ENCODE data around the gene ZNF217. TPM values are rescaled to one million over a fixed set of nuclear protein-coding genes. Genes with fewer than 3 reads are reported as not detected.

Gene ZNF217
- total RNA-seq, 1 donor from 2014 or later = 57.9 TPM

DNA sequence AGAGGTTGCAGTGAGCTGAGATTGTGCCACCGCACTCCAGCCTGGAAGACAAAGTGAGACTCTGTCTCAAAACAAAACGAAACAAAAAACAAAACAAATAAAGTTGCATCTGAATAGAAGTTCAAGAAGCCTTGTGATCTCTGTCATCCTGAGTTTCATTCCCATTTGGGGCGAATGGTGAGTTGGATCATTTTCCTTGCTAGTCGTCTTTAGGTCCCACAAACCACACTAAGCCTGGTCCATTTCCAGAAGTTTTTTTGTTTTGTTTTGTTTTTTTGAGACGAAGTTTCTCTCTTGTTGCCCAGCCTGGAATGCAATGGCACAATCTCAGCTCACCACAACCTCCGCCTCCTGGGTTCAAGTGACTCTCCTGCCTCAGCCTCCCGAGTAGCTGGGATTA lies 33.8 kb downstream of the ZNF217 start:
- no peaks in the 10 kb centered on the region for H3K36me3 ChIP-seq (ENCODE audit: insufficient read depth, low read length)
- no peak overlapping the region for H2AFZ ChIP-seq (ENCODE audit: low read depth, low read length)
- peak; percentile 61 for DNase-seq (ENCODE audit: low read depth)
- H3K27ac ChIP-seq (ENCODE audit: low read depth, low read length) = no peak overlapping the region
- H3K27me3 ChIP-seq (ENCODE audit: insufficient read depth, low read length) = no peaks in the 10 kb centered on the region
- no peak overlapping the region for H3K9ac ChIP-seq (ENCODE audit: low read length)
- TF ChIP-seq, protein P1, sequence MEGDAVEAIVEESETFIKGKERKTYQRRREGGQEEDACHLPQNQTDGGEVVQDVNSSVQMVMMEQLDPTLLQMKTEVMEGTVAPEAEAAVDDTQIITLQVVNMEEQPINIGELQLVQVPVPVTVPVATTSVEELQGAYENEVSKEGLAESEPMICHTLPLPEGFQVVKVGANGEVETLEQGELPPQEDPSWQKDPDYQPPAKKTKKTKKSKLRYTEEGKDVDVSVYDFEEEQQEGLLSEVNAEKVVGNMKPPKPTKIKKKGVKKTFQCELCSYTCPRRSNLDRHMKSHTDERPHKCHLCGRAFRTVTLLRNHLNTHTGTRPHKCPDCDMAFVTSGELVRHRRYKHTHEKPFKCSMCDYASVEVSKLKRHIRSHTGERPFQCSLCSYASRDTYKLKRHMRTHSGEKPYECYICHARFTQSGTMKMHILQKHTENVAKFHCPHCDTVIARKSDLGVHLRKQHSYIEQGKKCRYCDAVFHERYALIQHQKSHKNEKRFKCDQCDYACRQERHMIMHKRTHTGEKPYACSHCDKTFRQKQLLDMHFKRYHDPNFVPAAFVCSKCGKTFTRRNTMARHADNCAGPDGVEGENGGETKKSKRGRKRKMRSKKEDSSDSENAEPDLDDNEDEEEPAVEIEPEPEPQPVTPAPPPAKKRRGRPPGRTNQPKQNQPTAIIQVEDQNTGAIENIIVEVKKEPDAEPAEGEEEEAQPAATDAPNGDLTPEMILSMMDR (IDR thresholded peaks at IDR 0.05; ENCODE audit: insufficient read depth, low read depth, low read length) = no peak
- no peak for TF ChIP-seq EZH2 (IDR thresholded peaks at IDR 0.05; ENCODE audit: insufficient read depth, low read length)
- Mint-ChIP-seq H3K27me3 (ENCODE audit: low read depth, unreplicated experiment) (no peaks in the 10 kb centered on the region), H3K9me3 (ENCODE audit: unreplicated experiment) (no peaks in the 10 kb centered on the region), H3K36me3 (ENCODE audit: low read depth, unreplicated experiment) (peaks cover 3% of the 10 kb centered on the region), H3K4me3 (ENCODE audit: unreplicated experiment) (no peak overlapping the region), H3K27ac (ENCODE audit: unreplicated experiment) (no peak overlapping the region), H3K4me1 (ENCODE audit: low read depth, unreplicated experiment) (no peaks in the 10 kb centered on the region)
- no peaks in the 10 kb centered on the region for H4K20me1 ChIP-seq (ENCODE audit: insufficient read depth, low read length)
- no peak overlapping the region for H3K4me2 ChIP-seq (ENCODE audit: low read length)
- no peaks in the 10 kb centered on the region for H3K79me2 ChIP-seq (ENCODE audit: insufficient read depth, low read length)
- FAIRE-seq = no peak
- H3K4me3 ChIP-seq (ENCODE audit: insufficient read depth, low read depth, low read length) = no peak overlapping the region
- H3K9me3 ChIP-seq (ENCODE audit: insufficient read depth, low read depth, low read length) = no peaks in the 10 kb centered on the region
- no peaks in the 10 kb centered on the region for H3K4me1 ChIP-seq (ENCODE audit: insufficient read depth, low read length)

DNA sequence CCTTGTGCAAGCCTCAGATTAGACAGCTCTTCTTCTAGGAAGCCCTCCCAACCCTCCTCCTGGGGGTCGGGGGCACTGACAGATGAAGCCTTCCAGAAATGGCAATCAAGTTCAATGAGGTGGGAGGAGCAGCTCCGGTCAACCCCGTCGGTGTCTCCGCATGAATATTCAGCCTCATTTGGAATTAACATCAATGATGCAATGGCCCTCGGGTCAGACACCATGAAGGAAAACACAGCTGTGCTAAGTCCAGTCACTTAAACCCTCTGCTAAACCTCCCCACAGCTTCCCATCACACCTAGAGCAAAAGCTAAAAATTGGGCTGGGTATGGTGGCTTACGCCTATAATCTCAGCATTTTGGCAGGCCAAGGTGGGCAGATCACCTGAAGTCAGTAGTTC lies 36.5 kb downstream of the ZNF217 start:
- no peak overlapping the region for H3K4me3 ChIP-seq (ENCODE audit: insufficient read depth, low read depth, low read length)
- no peaks in the 10 kb centered on the region for H4K20me1 ChIP-seq (ENCODE audit: insufficient read depth, low read length)
- no peak overlapping the region for H2AFZ ChIP-seq (ENCODE audit: low read depth, low read length)
- Mint-ChIP-seq H3K27me3 (ENCODE audit: low read depth, unreplicated experiment) (no peaks in the 10 kb centered on the region), H3K9me3 (ENCODE audit: unreplicated experiment) (no peaks in the 10 kb centered on the region), H3K4me1 (ENCODE audit: low read depth, unreplicated experiment) (no peaks in the 10 kb centered on the region), H3K27ac (ENCODE audit: unreplicated experiment) (no peak overlapping the region), H3K4me3 (ENCODE audit: unreplicated experiment) (no peak overlapping the region), H3K36me3 (ENCODE audit: low read depth, unreplicated experiment) (no peaks in the 10 kb centered on the region)
- no peak for DNase-seq (ENCODE audit: low read depth)
- no peak overlapping the region for H3K9ac ChIP-seq (ENCODE audit: low read length)
- H3K79me2 ChIP-seq (ENCODE audit: insufficient read depth, low read length) = no peaks in the 10 kb centered on the region
- H3K4me2 ChIP-seq (ENCODE audit: low read length) = no peak overlapping the region
- no peaks in the 10 kb centered on the region for H3K36me3 ChIP-seq (ENCODE audit: insufficient read depth, low read length)
- H3K27me3 ChIP-seq (ENCODE audit: insufficient read depth, low read length) = no peaks in the 10 kb centered on the region
- no peak for TF ChIP-seq EZH2 (IDR thresholded peaks at IDR 0.05; ENCODE audit: insufficient read depth, low read length)
- TF ChIP-seq, protein P1 (IDR thresholded peaks at IDR 0.05; ENCODE audit: insufficient read depth, low read depth, low read length) = no peak
- H3K27ac ChIP-seq (ENCODE audit: low read depth, low read length) = no peak overlapping the region
- H3K9me3 ChIP-seq (ENCODE audit: insufficient read depth, low read depth, low read length) = no peaks in the 10 kb centered on the region
- no peaks in the 10 kb centered on the region for H3K4me1 ChIP-seq (ENCODE audit: insufficient read depth, low read length)
- FAIRE-seq = no peak

DNA sequence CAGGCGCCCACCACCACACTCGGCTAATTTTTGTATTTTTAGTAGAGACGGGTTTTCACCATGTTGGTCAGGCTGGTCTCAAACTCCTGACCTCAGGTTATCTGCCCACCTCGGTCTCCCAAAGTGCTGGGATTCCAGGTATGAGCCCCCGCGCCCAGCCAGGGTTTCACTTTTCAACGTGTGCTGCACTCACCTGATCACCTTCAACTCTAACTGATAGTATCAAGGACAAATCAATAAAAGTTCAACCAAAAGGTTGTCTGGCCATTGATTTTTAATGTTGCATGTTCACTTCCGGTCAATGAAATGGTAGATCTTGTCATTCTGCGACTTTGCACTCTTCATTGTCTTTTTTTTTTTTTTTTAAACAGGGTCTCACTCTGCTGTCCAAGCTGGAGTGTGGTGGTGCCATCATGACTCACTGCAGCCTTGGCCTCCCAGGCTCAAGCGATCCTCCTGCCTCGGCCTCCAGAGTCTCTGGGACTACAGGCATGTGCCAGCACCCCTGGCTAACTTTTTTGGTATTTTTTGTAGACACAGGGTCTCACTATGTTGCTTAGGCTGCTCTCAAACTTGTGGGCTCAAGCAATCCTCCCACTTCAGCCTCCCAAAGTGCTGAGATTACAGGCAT lies 37.3 kb downstream of the ZNF217 start:
- no peaks in the 10 kb centered on the region for H4K20me1 ChIP-seq (ENCODE audit: insufficient read depth, low read length)
- H3K27me3 ChIP-seq (ENCODE audit: insufficient read depth, low read length) = no peaks in the 10 kb centered on the region
- H3K4me1 ChIP-seq (ENCODE audit: insufficient read depth, low read length) = no peaks in the 10 kb centered on the region

More for the DNA sequence above, 37.3 kb downstream of the ZNF217 start:
- no peak overlapping the region for H2AFZ ChIP-seq (ENCODE audit: low read depth, low read length)
- TF ChIP-seq, protein P1 (IDR thresholded peaks at IDR 0.05; ENCODE audit: insufficient read depth, low read depth, low read length) = no peak
- TF ChIP-seq EZH2 (IDR thresholded peaks at IDR 0.05; ENCODE audit: insufficient read depth, low read length) = no peak
- DNase-seq (ENCODE audit: low read depth) = no peak
- FAIRE-seq = no peak
- no peak overlapping the region for H3K4me2 ChIP-seq (ENCODE audit: low read length)
- H3K36me3 Mint-ChIP-seq (ENCODE audit: low read depth, unreplicated experiment) = no peaks in the 10 kb centered on the region
- no peak overlapping the region for H3K27ac ChIP-seq (ENCODE audit: low read depth, low read length)
- no peaks in the 10 kb centered on the region for H3K4me1 Mint-ChIP-seq (ENCODE audit: low read depth, unreplicated experiment)
- no peak overlapping the region for H3K4me3 Mint-ChIP-seq (ENCODE audit: unreplicated experiment)
- H3K27ac Mint-ChIP-seq (ENCODE audit: unreplicated experiment) = no peak overlapping the region
- H3K9me3 Mint-ChIP-seq (ENCODE audit: unreplicated experiment) = no peaks in the 10 kb centered on the region
- H3K9me3 ChIP-seq (ENCODE audit: insufficient read depth, low read depth, low read length) = no peaks in the 10 kb centered on the region
- H3K79me2 ChIP-seq (ENCODE audit: insufficient read depth, low read length) = no peaks in the 10 kb centered on the region
- H3K9ac ChIP-seq (ENCODE audit: low read length) = no peak overlapping the region
- H3K36me3 ChIP-seq (ENCODE audit: insufficient read depth, low read length) = no peaks in the 10 kb centered on the region
- H3K27me3 Mint-ChIP-seq (ENCODE audit: low read depth, unreplicated experiment) = no peaks in the 10 kb centered on the region
- no peak overlapping the region for H3K4me3 ChIP-seq (ENCODE audit: insufficient read depth, low read depth, low read length)

All from astrocyte (in vitro differentiated cells and primary cell).